Activated naive CD8-positive, alpha-beta T cell treated with anti-CD3 and anti-CD28 coated beads, Interleukin-2, amount 50 U/mL, for 24 hours (primary cell): ENCODE measurements around the gene GNG10.
"Not testable (repeated sequence)": the region's sequence is repeated elsewhere in the genome, so short reads cannot be mapped to it uniquely, and the experiment has no call there.

ENCODE experiments used
- ATAC-seq: fragments of 150-1000 bp; cut with Tn5 transposase; one replicate; pipeline ENCODE4 v1.10.0; 2021
- DNase-seq: peaks from one replicate; pipeline ENCODE4 v3.0.0; 2021
- H3K27ac Mint-ChIP-seq: one replicate; pipeline ENCODE4 v1.8.0; 2021; ENCODE audit warnings: mild to moderate bottlenecking, mixed read lengths
- H3K27me3 Mint-ChIP-seq: one replicate; pipeline ENCODE4 v1.8.0; 2021; ENCODE audit warnings: mixed read lengths
- H3K36me3 Mint-ChIP-seq: one replicate; pipeline ENCODE4 v1.8.0; 2021; ENCODE audit warnings: low read depth, mixed read lengths
- H3K4me1 Mint-ChIP-seq: one replicate; pipeline ENCODE4 v1.8.0; 2021; ENCODE audit warnings: mixed read lengths
- H3K4me3 Mint-ChIP-seq: one replicate; pipeline ENCODE4 v1.8.0; 2021; ENCODE audit warnings: mild to moderate bottlenecking, moderate library complexity, mixed read lengths
- H3K9me3 Mint-ChIP-seq: one replicate; pipeline ENCODE4 v1.8.0; 2021; ENCODE audit warnings: mixed read lengths

Gene GNG10

GRCh38 chr9:111668026-111668573, 6.7 kb downstream of the GNG10 start:
- no peaks in the 10 kb centered on the region for H3K9me3 Mint-ChIP-seq

DNA sequence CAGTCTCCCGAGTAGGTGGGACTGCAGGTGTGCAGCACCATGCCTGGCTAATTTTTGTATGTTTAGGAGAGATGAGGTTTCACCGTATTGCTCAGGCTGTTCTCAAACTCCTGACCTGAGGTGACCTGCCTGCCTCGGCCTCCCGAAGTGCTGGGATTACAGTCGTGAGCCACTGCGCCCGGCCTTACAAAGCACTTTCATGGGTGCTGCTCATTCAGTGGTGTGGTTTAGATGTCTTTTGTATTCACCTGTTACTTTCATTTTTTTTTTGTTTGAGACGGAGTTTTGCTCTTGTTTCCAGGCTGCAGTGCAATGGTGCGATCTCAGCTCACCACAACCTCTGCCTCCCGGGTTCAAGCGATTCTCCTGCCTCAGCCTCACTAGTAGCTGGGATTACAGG, 7.2 kb downstream of the GNG10 start:
- DNase-seq, H3K4me3 Mint-ChIP-seq, H3K27me3 Mint-ChIP-seq, H3K4me1 Mint-ChIP-seq, H3K9me3 Mint-ChIP-seq, ATAC-seq, H3K27ac Mint-ChIP-seq: not testable (repeated sequence)
- H3K36me3 Mint-ChIP-seq = peaks cover 21% of the 10 kb centered on the region

More at GRCh38 chr9:111668026-111668573, 6.7 kb downstream of the GNG10 start:
- Mint-ChIP-seq H3K4me1 (peaks cover 11% of the 10 kb centered on the region), H3K27me3 (no peaks in the 10 kb centered on the region), H3K4me3 (no peak overlapping the region), H3K36me3 (peaks cover 26% of the 10 kb centered on the region), H3K27ac (no peak overlapping the region)
- ATAC-seq (no peak), DNase-seq (no peak)

GRCh38 chr9:111674319-111674718, 12.9 kb downstream of the GNG10 start:
- DNase-seq (no peak), ATAC-seq (no peak)
- Mint-ChIP-seq H3K4me1 (no peaks in the 10 kb centered on the region), H3K36me3 (peaks cover 20% of the 10 kb centered on the region), H3K27ac (no peak overlapping the region), H3K27me3 (no peaks in the 10 kb centered on the region), H3K9me3 (no peaks in the 10 kb centered on the region), H3K4me3 (no peak overlapping the region)

GRCh38 chr9:111676116-111676515, 14.7 kb downstream of the GNG10 start:
- H3K36me3 Mint-ChIP-seq = peaks cover 11% of the 10 kb centered on the region
- no peak overlapping the region for H3K27ac Mint-ChIP-seq
- DNase-seq = no peak
- no peaks in the 10 kb centered on the region for H3K4me1 Mint-ChIP-seq
- H3K9me3 Mint-ChIP-seq = no peaks in the 10 kb centered on the region
- no peak overlapping the region for H3K4me3 Mint-ChIP-seq
- no peak for ATAC-seq
- H3K27me3 Mint-ChIP-seq = no peaks in the 10 kb centered on the region

DNA sequence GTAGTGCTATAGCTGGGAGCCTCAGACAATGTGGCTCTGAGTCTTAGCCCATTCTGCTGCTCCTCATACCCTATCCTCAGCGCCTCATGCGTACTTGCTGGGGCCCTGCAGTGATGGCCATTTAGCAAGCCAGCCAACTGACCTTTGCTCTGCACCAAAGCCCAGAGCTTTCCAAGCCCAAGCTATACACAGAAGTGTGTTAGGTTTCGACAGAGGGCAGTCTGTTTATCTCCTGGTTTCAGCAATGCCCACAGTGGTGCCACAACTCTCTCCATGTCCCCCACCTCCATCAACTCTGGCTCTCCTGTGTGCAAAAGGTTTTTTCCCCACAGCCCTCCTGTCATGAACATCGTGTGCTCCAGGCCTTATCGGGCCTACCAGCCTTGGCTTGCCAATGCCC, 16.9 kb downstream of the GNG10 start:
- no peak for ATAC-seq
- no peak overlapping the region for H3K4me3 Mint-ChIP-seq
- peaks cover 11% of the 10 kb centered on the region for H3K36me3 Mint-ChIP-seq
- H3K27me3 Mint-ChIP-seq = no peaks in the 10 kb centered on the region
- no peaks in the 10 kb centered on the region for H3K9me3 Mint-ChIP-seq
- no peak overlapping the region for H3K27ac Mint-ChIP-seq
- DNase-seq = no peak
- H3K4me1 Mint-ChIP-seq = no peaks in the 10 kb centered on the region

- Mint-ChIP-seq H3K27ac (no peak overlapping the region), H3K27me3 (no peaks in the 10 kb centered on the region), H3K36me3 (peaks cover 11% of the 10 kb centered on the region), H3K4me3 (no peak overlapping the region), H3K9me3 (no peaks in the 10 kb centered on the region), H3K4me1 (no peaks in the 10 kb centered on the region)
- ATAC-seq = no peak
- no peak for DNase-seq
Observed at GRCh38 chr9:111679199-111679598, 17.8 kb downstream of the GNG10 start.

DNA sequence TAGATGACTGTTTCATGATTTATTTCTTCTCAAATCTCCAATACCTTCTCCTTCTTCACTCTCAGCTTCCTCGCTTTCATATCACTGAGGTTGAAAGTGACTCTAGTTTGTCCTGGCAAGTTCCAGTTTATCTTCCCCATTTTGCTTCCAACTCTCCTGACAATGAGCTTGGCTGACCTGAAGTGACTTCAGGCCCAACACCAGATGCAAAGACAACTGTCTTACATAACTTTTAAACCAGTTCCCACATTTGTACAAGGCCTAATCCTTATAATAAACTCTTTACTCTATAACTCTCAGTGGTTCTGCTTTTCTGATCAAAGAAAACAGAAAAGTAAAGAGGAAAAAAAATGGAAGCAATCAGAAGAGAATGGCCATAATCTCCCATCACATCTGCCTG, 22.0 kb downstream of the GNG10 start:
- H3K4me1 Mint-ChIP-seq = no peaks in the 10 kb centered on the region

DNA sequence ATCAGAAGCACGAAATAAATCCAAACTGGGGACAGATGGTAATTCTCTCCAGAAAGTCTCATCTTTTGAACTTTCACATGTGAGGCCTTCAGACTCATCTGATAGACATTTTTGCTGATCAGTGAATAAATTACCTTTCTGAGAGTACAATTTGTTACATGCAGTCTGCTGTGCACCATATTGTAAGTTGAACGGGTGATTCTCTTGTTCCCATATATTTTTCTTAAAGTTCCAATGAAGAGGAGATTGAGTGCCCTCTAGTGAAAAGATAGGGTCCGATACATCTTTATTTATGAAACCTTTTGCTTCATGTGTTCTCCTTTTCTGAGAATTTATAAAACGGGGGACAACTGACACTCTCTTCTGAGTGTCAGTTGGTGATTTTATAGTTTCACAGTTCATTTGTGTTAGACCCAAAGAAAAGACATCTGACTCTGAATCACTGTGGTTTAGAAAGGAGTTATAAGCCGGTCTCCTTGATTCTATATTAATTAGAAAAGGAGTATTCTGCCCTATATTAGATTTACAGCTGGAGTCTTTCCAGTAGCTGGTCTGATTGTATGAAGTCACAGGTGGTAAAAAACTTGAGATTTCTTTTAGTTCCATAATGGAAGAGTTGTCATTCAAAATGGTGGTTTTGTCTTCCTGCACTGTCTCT, 30.4 kb downstream of the GNG10 start:
- DNase-seq (no peak), ATAC-seq (no peak)
- H3K36me3 Mint-ChIP-seq = no peaks in the 10 kb centered on the region
- H3K4me3 Mint-ChIP-seq = no peak overlapping the region
- H3K27me3 Mint-ChIP-seq = no peaks in the 10 kb centered on the region
- H3K27ac Mint-ChIP-seq = no peak overlapping the region
- H3K4me1 Mint-ChIP-seq = peaks cover 3% of the 10 kb centered on the region
- H3K9me3 Mint-ChIP-seq = no peaks in the 10 kb centered on the region

More for the DNA sequence above, 22.0 kb downstream of the GNG10 start:
- H3K9me3 Mint-ChIP-seq = no peaks in the 10 kb centered on the region
- no peak overlapping the region for H3K27ac Mint-ChIP-seq
- H3K36me3 Mint-ChIP-seq = peaks cover 4% of the 10 kb centered on the region
- H3K4me3 Mint-ChIP-seq = no peak overlapping the region
- no peaks in the 10 kb centered on the region for H3K27me3 Mint-ChIP-seq
- DNase-seq (no peak), ATAC-seq (no peak)

- Mint-ChIP-seq H3K36me3 (peaks cover 11% of the 10 kb centered on the region), H3K4me3 (no peak overlapping the region), H3K4me1 (no peaks in the 10 kb centered on the region), H3K27me3 (no peaks in the 10 kb centered on the region), H3K27ac (no peak overlapping the region), H3K9me3 (no peaks in the 10 kb centered on the region)
- ATAC-seq (no peak), DNase-seq (no peak)
Observed at GRCh38 chr9:111696796-111697195, 35.4 kb downstream of the GNG10 start.

DNA sequence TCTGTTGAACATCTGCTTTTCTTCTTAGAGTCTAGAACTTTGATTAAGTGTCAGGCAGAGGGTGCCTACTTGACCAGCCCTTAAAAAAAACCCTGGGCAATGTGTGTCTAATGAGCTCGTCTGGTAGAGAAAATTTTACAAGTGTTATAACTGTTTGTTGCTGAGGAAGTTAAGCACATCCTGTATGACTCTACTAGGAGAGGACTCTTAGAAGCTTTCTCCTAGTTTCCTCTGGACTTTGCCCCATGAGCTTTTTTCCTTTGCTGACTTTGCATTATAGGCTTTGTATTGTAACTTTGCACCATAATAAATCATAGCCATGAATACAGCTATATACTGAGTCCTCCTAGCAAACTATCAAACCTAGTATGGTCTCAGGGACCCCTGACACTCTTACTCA, 39.4 kb downstream of the GNG10 start:
- Mint-ChIP-seq H3K27ac (no peak overlapping the region), H3K4me1 (no peaks in the 10 kb centered on the region), H3K36me3 (peaks cover 11% of the 10 kb centered on the region), H3K4me3 (no peak overlapping the region), H3K27me3 (no peaks in the 10 kb centered on the region), H3K9me3 (no peaks in the 10 kb centered on the region)
- DNase-seq (no peak), ATAC-seq (no peak)

DNA sequence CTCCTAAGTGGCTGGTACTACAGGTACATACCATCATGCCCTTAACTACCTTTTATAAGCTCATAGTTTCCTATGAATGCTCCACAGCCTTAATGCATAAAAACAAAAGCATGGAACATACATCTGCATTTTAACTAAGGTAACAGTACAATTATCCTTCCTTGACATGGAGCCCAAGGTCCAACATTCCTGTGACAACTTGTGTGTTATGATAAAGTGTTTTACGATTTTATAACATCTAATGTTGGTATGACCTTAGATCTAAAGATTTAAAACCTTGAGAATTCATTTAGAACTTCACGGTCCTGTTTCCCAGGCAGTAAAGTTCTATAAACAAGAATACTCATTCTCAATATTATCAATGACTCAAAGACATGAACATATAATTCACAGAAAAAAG, 43.1 kb downstream of the GNG10 start:
- Mint-ChIP-seq H3K4me1 (no peaks in the 10 kb centered on the region), H3K27ac (no peak overlapping the region), H3K27me3 (no peaks in the 10 kb centered on the region), H3K4me3 (no peak overlapping the region), H3K9me3 (no peaks in the 10 kb centered on the region), H3K36me3 (no peaks in the 10 kb centered on the region)
- ATAC-seq (no peak), DNase-seq (no peak)

GRCh38 chr9:111711548-111711947, 50.1 kb downstream of the GNG10 start:
- Mint-ChIP-seq H3K4me1 (no peaks in the 10 kb centered on the region), H3K27ac (no peak overlapping the region), H3K36me3 (no peaks in the 10 kb centered on the region), H3K4me3 (no peak overlapping the region), H3K9me3 (no peaks in the 10 kb centered on the region), H3K27me3 (no peaks in the 10 kb centered on the region)
- DNase-seq = no peak
- ATAC-seq = no peak

GRCh38 chr9:111712369-111712768, 51.0 kb downstream of the GNG10 start:
- Mint-ChIP-seq H3K27ac (no peak overlapping the region), H3K9me3 (no peaks in the 10 kb centered on the region), H3K4me1 (no peaks in the 10 kb centered on the region), H3K27me3 (no peaks in the 10 kb centered on the region), H3K4me3 (no peak overlapping the region), H3K36me3 (no peaks in the 10 kb centered on the region)
- no peak for DNase-seq
- ATAC-seq = no peak

DNA sequence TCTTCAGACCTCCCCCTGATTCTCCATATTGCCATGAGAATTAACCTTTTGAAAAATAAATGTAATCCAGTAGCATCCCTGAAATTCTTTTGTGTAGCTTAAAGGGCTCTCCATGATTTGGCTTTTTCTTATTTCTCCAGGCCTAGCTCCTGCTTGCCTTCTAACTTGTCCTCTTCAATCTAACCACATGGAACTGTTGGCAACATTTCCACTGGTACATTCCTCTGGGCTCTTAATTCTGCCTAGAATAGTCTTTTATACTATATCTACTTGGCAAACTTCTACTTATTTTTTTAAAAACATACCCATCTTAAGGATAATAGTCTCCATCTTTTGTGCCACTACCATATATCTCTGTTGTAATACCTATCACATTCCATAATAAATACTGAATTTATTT, 54.1 kb downstream of the GNG10 start:
- H3K36me3 Mint-ChIP-seq = no peaks in the 10 kb centered on the region
- no peaks in the 10 kb centered on the region for H3K4me1 Mint-ChIP-seq
- H3K4me3 Mint-ChIP-seq = no peak overlapping the region

GRCh38 chr9:111719541-111719940, 58.1 kb downstream of the GNG10 start:
- H3K36me3 Mint-ChIP-seq = no peaks in the 10 kb centered on the region
- no peak overlapping the region for H3K27ac Mint-ChIP-seq
- ATAC-seq (no peak), DNase-seq (no peak)
- no peaks in the 10 kb centered on the region for H3K27me3 Mint-ChIP-seq
- H3K4me3 Mint-ChIP-seq = no peak overlapping the region
- no peaks in the 10 kb centered on the region for H3K4me1 Mint-ChIP-seq
- no peaks in the 10 kb centered on the region for H3K9me3 Mint-ChIP-seq

More for the DNA sequence above, 54.1 kb downstream of the GNG10 start:
- Mint-ChIP-seq H3K27ac (no peak overlapping the region), H3K27me3 (no peaks in the 10 kb centered on the region), H3K9me3 (no peaks in the 10 kb centered on the region)
- no peak for ATAC-seq
- DNase-seq = no peak
